GM20000 (cell line): ENCODE measurements around the gene AHNAK2.
"Not testable (repeated sequence)": the region's sequence is repeated elsewhere in the genome, so short reads cannot be mapped to it uniquely, and the experiment has no call there.

Source experiments
- DNase-seq: peaks from one replicate; pipeline ENCODE4 v3.0.0; 2012; ENCODE audit warnings: low spot score
- TF ChIP-seq, protein P1 (sequence below): IDR thresholded peaks from 2 replicates; pipeline ENCODE4 v1.5.1; 2012; ENCODE audit warnings: mild to moderate bottlenecking, control low read depth; ENCODE audit errors: extremely low read depth, missing control alignments

Gene AHNAK2

GRCh38 chr14:104956290-104956890, 21.8 kb downstream of the AHNAK2 start:
- TF ChIP-seq, protein P1, sequence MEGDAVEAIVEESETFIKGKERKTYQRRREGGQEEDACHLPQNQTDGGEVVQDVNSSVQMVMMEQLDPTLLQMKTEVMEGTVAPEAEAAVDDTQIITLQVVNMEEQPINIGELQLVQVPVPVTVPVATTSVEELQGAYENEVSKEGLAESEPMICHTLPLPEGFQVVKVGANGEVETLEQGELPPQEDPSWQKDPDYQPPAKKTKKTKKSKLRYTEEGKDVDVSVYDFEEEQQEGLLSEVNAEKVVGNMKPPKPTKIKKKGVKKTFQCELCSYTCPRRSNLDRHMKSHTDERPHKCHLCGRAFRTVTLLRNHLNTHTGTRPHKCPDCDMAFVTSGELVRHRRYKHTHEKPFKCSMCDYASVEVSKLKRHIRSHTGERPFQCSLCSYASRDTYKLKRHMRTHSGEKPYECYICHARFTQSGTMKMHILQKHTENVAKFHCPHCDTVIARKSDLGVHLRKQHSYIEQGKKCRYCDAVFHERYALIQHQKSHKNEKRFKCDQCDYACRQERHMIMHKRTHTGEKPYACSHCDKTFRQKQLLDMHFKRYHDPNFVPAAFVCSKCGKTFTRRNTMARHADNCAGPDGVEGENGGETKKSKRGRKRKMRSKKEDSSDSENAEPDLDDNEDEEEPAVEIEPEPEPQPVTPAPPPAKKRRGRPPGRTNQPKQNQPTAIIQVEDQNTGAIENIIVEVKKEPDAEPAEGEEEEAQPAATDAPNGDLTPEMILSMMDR, result no peak
- DNase-seq, result no peak

- DNase-seq, result no peak
- TF ChIP-seq, protein P1, result no peak
Observed at GRCh38 chr14:104955396-104955770, 22.8 kb downstream of the AHNAK2 start.

DNA sequence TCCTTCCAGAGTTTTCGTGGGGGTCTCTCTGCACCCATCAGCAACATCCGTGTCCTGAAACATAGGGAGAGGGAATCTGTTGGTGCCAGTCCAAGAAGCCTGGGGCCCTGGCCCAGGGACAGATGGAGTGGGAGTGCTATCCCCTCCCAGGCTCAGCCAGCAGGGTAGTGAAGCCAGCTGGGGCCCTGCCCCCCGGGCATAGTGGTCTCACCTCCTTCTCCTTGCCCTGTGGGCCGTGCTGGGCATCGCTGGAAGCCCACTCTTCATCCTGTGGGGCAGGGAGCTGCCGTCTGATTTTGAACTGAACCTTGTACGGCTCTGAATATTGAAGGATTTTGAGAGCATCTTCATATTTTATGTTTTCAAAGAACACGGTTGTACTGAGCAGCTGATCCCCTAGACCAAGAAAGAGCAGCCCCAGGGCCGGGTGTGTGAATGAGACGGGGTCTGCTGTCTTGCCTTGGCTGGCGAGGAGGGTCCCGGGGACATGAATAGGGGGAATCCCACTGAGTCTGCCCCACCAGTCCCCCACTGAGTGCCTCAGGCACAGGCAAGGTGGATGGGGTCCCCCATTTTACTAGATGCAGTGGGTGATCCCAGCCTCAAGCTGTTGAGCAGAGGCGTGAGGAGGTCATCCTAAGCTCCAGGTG, 23.3 kb downstream of the AHNAK2 start:
- TF ChIP-seq, protein P1, result no peak
- no peak for DNase-seq

DNA sequence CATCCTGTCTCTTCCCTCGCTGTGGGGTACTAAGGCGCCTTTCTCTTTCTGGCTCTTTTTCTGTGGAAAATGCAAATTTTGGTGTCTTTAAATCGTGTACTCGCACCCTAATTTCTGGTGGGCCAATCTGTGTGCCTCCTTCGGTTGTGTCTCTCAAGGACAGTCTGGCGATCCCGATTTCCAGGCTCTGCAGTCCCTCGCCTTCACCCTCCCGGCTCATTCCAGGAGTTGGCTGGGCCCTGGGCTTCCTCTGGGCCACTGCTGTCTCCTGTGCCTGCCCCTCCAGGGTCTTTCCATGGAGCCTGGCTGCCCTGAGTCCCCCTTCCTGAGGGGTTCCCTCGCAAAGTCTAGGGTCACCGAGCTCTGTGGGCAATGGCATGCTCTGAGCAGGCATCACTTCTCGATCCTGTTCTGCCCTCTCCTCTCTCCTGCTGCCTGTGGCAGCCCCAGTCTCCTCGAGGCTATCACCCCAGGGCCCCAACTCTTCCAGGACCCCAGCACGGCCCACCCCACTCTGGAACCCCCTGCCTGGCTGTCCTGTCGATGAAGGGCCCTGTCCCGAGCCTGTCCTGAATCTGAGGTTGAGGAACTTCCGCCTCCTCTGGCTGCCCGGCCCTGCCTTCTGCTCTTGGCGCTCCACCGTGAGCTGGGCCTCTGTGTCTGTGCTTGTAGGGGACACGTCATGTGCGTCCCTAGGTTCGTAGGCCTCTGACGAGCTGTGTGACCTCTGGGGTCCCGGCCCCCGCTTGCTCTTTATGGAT, 24.1 kb downstream of the AHNAK2 start:
- DNase-seq, result no peak
- TF ChIP-seq, protein P1, result no peak

DNA sequence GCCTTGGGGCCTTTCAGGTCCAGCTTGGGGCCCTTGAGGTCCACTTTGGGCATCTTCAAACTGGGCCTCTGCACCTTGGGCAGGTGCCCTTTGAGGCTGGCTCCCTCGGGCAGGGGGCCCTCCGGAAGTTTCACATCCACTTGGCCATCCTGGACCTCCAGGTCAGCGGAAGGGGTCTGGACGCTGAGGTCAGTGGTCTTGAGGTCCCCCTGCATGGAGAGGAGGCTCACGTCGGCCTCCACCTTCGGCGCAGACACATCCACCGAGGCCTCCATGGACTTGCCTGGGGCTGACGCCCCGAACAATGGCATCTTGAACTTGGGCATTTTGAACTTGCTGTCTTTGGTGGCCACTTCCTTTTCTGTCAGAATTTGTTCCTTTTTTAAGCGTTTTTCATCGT, 25.1 kb downstream of the AHNAK2 start:
- no peak for DNase-seq
- TF ChIP-seq, protein P1, result no peak

DNA sequence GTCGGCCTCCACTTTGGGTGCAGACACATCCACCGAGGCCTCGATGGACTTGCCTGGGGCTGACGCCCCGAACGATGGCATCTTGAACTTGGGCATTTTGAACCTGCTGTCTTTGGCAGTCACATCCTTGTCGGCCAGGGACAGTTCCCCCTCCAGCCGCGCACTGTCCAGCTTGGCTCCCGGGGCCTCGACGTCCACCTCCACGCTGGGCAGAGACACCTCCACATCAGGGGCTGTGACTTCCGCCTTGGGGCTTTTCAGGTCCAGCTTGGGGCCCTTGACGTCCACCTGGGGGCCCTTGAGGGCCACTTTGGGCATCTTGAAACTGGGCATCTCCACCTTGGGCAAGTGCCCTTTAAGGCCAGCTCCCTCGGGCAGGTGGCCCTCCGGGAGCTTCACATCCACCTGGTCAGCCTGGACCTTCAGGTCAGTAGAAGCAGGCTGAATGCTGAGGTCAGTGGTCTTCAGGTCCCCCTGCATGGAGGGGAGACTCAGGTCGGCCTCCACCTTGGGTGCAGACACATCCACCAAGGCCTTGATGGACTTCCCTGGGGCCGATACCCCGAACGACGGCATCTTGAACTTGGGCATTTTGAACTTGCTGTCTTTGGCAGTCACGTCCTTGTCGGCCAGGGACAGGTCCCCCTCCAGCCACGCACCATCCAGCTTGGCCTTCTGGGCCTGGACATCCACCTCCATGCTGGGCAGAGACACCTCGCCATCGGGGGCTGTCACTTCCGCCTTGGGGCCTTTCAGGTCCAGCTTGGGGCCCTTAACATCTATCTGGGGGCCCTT, 26.1 kb downstream of the AHNAK2 start:
- DNase-seq, result not testable (repeated sequence)

DNA sequence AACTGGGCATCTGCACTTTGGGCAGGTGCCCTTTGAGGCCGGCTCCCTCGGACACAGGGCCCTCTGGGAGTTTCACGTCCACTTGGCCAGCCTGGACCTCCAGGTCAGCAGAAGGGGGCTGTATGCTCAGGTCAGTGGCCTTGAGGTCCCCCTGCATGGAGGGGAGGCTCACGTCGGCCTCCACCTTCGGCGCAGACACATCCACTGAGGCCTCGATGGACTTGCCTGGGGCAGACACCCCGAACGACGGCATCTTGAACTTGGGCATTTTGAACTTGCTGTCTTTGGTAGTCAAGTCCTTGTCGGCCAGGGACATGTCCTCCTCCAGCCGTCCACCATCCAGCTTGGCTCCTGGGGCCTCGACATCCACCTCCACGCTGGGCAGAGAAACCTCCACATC, 27.5 kb downstream of the AHNAK2 start:
- not testable (repeated sequence) for DNase-seq

- no peak for DNase-seq
- TF ChIP-seq, protein P1, result no peak
Observed at GRCh38 chr14:104950021-104950420, 28.2 kb downstream of the AHNAK2 start.

DNA sequence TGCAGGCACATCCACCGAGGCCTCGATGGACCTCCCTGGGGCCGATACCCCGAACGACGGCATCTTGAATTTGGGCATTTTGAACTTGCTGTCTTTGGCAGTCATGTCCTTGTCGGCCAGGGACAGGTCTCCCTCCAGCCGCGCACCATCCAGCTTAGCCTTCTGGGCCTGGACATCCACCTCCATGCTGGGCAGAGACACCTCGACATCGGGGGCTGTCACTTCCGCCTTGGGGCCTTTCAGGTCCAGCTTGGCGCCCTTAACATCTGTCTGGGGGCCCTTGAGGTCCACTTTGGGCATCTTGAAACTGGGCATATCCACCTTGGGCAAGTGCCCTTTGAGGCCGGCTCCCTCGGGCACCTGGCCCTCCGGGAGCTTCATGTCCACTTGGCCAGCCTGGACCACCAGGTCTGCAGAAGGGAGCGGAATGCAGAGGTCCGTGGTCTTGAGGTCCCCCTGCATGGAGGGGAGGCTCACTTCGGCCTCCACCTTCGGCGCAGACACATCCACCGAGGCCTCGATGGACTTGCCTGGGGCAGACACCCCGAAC, 28.7 kb downstream of the AHNAK2 start:
- DNase-seq, result not testable (repeated sequence)
